SK-N-SH treated with all-trans-retinoic acid at 6 μM for 48 hours (cell line): Measurements from ENCODE around the gene CCDC88B.

Source experiments
- ATAC-seq: fragments of 200-7000 bp; cut with Tn5 transposase; 3 replicates; pipeline ENCODE4 v1.9.1; 2020; ENCODE audit warnings: mild to moderate bottlenecking, moderate library complexity
- BACH2 ChIP-seq: fragments of 250-450 bp; sonication (Bioruptor Pico); IDR thresholded peaks from 2 replicates; pipeline ENCODE4 v1.9.0; 2021; ENCODE audit warnings: mild to moderate bottlenecking, borderline replicate concordance
- CSDC2 ChIP-seq: fragments of 250-450 bp; sonication (Bioruptor Pico); IDR thresholded peaks from 2 replicates; pipeline ENCODE4 v1.5.0; 2020; ENCODE audit warnings: mild to moderate bottlenecking, moderate library complexity
- CSRNP3 ChIP-seq: fragments of 250-450 bp; sonication (Bioruptor Pico); IDR thresholded peaks from 2 replicates; pipeline ENCODE4 v1.5.1; 2021; ENCODE audit warnings: mild to moderate bottlenecking, moderate library complexity
- ESRRG ChIP-seq: fragments of 250-450 bp; sonication (Bioruptor Pico); IDR thresholded peaks from 2 replicates; pipeline ENCODE4 v1.6.1; 2021; ENCODE audit warnings: mild to moderate bottlenecking
- GLIS3 ChIP-seq: fragments of 250-450 bp; sonication (Bioruptor Pico); IDR thresholded peaks from 2 replicates; pipeline ENCODE4 v1.5.0; 2020; ENCODE audit warnings: mild to moderate bottlenecking, moderate library complexity
- ISL1 ChIP-seq: fragments of 250-450 bp; sonication (Bioruptor Pico); IDR thresholded peaks from 2 replicates; pipeline ENCODE4 v2.1.2; 2022; ENCODE audit warnings: mild to moderate bottlenecking, moderate library complexity
- OSR1 ChIP-seq: fragments of 250-450 bp; sonication (Bioruptor Pico); IDR thresholded peaks from 2 replicates; pipeline ENCODE4 v1.8.0; 2022; ENCODE audit warnings: moderate library complexity, mild to moderate bottlenecking, inconsistent platforms
- PATZ1 ChIP-seq: fragments of 250-450 bp; sonication (Bioruptor Pico); IDR thresholded peaks from 2 replicates; pipeline ENCODE4 v1.8.0; 2020; ENCODE audit warnings: mild to moderate bottlenecking, moderate library complexity, borderline replicate concordance
- POU6F1 ChIP-seq: fragments of 250-450 bp; sonication (Bioruptor Pico); IDR thresholded peaks from 2 replicates; pipeline ENCODE4 v1.8.0; 2021; ENCODE audit warnings: low read depth, mild to moderate bottlenecking, moderate library complexity, borderline replicate concordance
- PPARA ChIP-seq: fragments of 250-450 bp; sonication (Bioruptor Pico); IDR thresholded peaks from 2 replicates; pipeline ENCODE4 v1.5.0; 2020; ENCODE audit warnings: mild to moderate bottlenecking, borderline replicate concordance
- RARB ChIP-seq: fragments of 250-450 bp; sonication (Bioruptor Pico); IDR thresholded peaks from 2 replicates; pipeline ENCODE4 v1.8.0; 2021; ENCODE audit warnings: mild to moderate bottlenecking, moderate library complexity
- SNAI2 ChIP-seq: fragments of 250-450 bp; sonication (Bioruptor Pico); IDR thresholded peaks from 2 replicates; pipeline ENCODE4 v1.5.0; 2020; ENCODE audit warnings: mild to moderate bottlenecking, moderate library complexity
- TCF4 ChIP-seq: fragments of 250-450 bp; sonication (Bioruptor Pico); IDR thresholded peaks from 2 replicates; pipeline ENCODE4 v1.8.0; 2021; ENCODE audit warnings: mild to moderate bottlenecking, moderate library complexity, borderline replicate concordance
- TOX ChIP-seq: fragments of 250-450 bp; sonication (Bioruptor Pico); IDR thresholded peaks from 2 replicates; pipeline ENCODE4 v1.8.0; 2021; ENCODE audit warnings: mild to moderate bottlenecking, moderate library complexity, borderline replicate concordance
- TSHZ2 ChIP-seq: fragments of 250-450 bp; sonication (Bioruptor Pico); IDR thresholded peaks from 2 replicates; pipeline ENCODE4 v1.5.0; 2020; ENCODE audit warnings: mild to moderate bottlenecking, moderate library complexity
- ZFP3 ChIP-seq: fragments of 250-450 bp; sonication (Bioruptor Pico); IDR thresholded peaks from 2 replicates; pipeline ENCODE4 v1.5.0; 2020; ENCODE audit warnings: mild to moderate bottlenecking, moderate library complexity
- ZFP30 ChIP-seq: fragments of 450-650 bp; formaldehyde crosslinking; IDR thresholded peaks from 2 replicates; pipeline ENCODE4 v1.5.0; 2022; ENCODE audit warnings: mild to moderate bottlenecking, moderate library complexity
- ZNF565 ChIP-seq: fragments of 450-650 bp; formaldehyde crosslinking; conservative IDR thresholded peaks from 2 replicates; pipeline ENCODE4 v1.5.0; 2020; ENCODE audit warnings: low read depth, mild to moderate bottlenecking, moderate library complexity
- ZNF70 ChIP-seq: fragments of 450-650 bp; formaldehyde crosslinking; IDR thresholded peaks from 2 replicates; pipeline ENCODE4 v1.5.0; 2020; ENCODE audit warnings: mild to moderate bottlenecking, moderate library complexity
- ZNF8 ChIP-seq: fragments of 450-650 bp; formaldehyde crosslinking; IDR thresholded peaks from 2 replicates; pipeline ENCODE4 v1.5.0; 2020; ENCODE audit warnings: mild to moderate bottlenecking, moderate library complexity

Gene CCDC88B

GRCh38 chr11:64396079-64396591 is 56.1 kb downstream of the CCDC88B start:
- TF ChIP-seq POU6F1 (CRISPR knock-in tag) (no peak), ZNF8 (no peak), CSDC2 (no peak), ZNF70 (no peak), PPARA (CRISPR knock-in tag) (no peak), PATZ1 (no peak), ZFP3 (CRISPR knock-in tag) (no peak), OSR1 (CRISPR knock-in tag) (no peak), BACH2 (no peak), TCF4 (CRISPR knock-in tag) (no peak), ZFP30 (CRISPR knock-in tag) (no peak), ZNF565 (CRISPR knock-in tag) (no peak), TOX (CRISPR knock-in tag) (no peak), ESRRG (no peak), ISL1 (CRISPR knock-in tag) (no peak)
- ATAC-seq, result no peak

- TF ChIP-seq POU6F1 (CRISPR knock-in tag) (no peak), GLIS3 (CRISPR knock-in tag) (no peak), OSR1 (CRISPR knock-in tag) (no peak), CSDC2 (no peak), RARB (CRISPR knock-in tag) (no peak), BACH2 (no peak), ZFP30 (CRISPR knock-in tag) (no peak), TSHZ2 (CRISPR knock-in tag) (no peak), CSRNP3 (CRISPR knock-in tag) (no peak), ZNF565 (CRISPR knock-in tag) (no peak), ZNF8 (no peak), ZFP3 (CRISPR knock-in tag) (no peak), PATZ1 (no peak)
- TF ChIP-seq, all 23 proteins: peak for 0
Observed at GRCh38 chr11:64400102-64400501, 60.1 kb downstream of the CCDC88B start.

GRCh38 chr11:64400667-64401066 is 60.7 kb downstream of the CCDC88B start:
- TF ChIP-seq POU6F1 (CRISPR knock-in tag) (no peak), GLIS3 (CRISPR knock-in tag) (no peak), ZNF70 (no peak), OSR1 (CRISPR knock-in tag) (no peak), SNAI2 (CRISPR knock-in tag) (no peak), CSRNP3 (CRISPR knock-in tag) (no peak), ESRRG (no peak), ZNF8 (no peak), CSDC2 (no peak), ZFP30 (CRISPR knock-in tag) (no peak), TCF4 (CRISPR knock-in tag) (no peak)
- TF ChIP-seq, all 23 proteins: peak for 0
- ATAC-seq, result no peak

More at GRCh38 chr11:64400102-64400501, 60.1 kb downstream of the CCDC88B start:
- ATAC-seq, result no peak
